ENCODE results near the gene ST7. TPM values are rescaled to one million over a fixed set of nuclear protein-coding genes. Genes with fewer than 3 reads are reported as not detected.

Gene ST7
- total RNA-seq, 1 experiment from 2014 or later = 19.6 TPM

DNA sequence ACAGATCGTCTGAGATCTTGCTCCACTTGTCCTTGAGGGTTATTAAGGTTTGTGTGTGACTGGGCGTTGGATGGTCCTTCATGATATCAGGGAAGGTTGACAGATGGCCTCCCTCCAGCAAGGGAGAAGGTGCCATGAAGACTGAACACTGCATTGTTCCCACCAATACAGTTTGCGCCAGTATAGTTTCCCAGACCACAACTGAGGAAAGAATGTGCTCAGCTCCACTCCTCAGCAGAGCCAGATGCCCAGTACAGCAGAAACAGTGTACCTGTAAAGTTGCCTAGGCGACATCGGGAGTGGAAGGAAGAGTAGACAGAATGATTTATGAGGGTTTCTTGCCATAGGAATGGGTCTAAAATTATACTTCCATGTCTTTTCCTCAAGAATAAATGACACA, 137.5 kb downstream of the ST7 start:
- H3K27me3 ChIP-seq (ENCODE audit: control insufficient read depth, insufficient read depth, low read length) = no peaks in the 10 kb centered on the region
- no peaks in the 10 kb centered on the region for H3K4me1 ChIP-seq (ENCODE audit: control insufficient read depth, insufficient read depth, low read length)
- no peaks in the 10 kb centered on the region for H3K36me3 ChIP-seq (ENCODE audit: control insufficient read depth, insufficient read depth, low read length)
- no peak overlapping the region for H3K4me3 ChIP-seq (ENCODE audit: low read depth in 2 of 2, low read length in 2 of 2)
- no peak overlapping the region for H3K27ac ChIP-seq (ENCODE audit: low read length)
- ATAC-seq (no peak), DNase-seq (ENCODE audit: low read depth, low spot score) (no peak)
- POLR2A ChIA-PET = no interaction called here
- BruUV-seq (replicated peaks) = no TSS peak
- TF ChIP-seq, protein P1, sequence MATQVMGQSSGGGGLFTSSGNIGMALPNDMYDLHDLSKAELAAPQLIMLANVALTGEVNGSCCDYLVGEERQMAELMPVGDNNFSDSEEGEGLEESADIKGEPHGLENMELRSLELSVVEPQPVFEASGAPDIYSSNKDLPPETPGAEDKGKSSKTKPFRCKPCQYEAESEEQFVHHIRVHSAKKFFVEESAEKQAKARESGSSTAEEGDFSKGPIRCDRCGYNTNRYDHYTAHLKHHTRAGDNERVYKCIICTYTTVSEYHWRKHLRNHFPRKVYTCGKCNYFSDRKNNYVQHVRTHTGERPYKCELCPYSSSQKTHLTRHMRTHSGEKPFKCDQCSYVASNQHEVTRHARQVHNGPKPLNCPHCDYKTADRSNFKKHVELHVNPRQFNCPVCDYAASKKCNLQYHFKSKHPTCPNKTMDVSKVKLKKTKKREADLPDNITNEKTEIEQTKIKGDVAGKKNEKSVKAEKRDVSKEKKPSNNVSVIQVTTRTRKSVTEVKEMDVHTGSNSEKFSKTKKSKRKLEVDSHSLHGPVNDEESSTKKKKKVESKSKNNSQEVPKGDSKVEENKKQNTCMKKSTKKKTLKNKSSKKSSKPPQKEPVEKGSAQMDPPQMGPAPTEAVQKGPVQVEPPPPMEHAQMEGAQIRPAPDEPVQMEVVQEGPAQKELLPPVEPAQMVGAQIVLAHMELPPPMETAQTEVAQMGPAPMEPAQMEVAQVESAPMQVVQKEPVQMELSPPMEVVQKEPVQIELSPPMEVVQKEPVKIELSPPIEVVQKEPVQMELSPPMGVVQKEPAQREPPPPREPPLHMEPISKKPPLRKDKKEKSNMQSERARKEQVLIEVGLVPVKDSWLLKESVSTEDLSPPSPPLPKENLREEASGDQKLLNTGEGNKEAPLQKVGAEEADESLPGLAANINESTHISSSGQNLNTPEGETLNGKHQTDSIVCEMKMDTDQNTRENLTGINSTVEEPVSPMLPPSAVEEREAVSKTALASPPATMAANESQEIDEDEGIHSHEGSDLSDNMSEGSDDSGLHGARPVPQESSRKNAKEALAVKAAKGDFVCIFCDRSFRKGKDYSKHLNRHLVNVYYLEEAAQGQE (IDR thresholded peaks at IDR 0.05; ENCODE audit: insufficient read depth in 1 of 2, low read depth in 2 of 2, low read length in 1 of 2) = no peak
- TF ChIP-seq POLR2AphosphoS5 (IDR thresholded peaks at IDR 0.05; ENCODE audit: low read depth, low read length) = no peak
- TF ChIP-seq TCF7L2 (IDR thresholded peaks at IDR 0.05; ENCODE audit: low read depth, low read length) = no peak
- TF ChIP-seq SIN3A (IDR thresholded peaks at IDR 0.05; ENCODE audit: borderline replicate concordance, insufficient read depth, low read depth, low read length) = no peak
- TF ChIP-seq, protein P2, sequence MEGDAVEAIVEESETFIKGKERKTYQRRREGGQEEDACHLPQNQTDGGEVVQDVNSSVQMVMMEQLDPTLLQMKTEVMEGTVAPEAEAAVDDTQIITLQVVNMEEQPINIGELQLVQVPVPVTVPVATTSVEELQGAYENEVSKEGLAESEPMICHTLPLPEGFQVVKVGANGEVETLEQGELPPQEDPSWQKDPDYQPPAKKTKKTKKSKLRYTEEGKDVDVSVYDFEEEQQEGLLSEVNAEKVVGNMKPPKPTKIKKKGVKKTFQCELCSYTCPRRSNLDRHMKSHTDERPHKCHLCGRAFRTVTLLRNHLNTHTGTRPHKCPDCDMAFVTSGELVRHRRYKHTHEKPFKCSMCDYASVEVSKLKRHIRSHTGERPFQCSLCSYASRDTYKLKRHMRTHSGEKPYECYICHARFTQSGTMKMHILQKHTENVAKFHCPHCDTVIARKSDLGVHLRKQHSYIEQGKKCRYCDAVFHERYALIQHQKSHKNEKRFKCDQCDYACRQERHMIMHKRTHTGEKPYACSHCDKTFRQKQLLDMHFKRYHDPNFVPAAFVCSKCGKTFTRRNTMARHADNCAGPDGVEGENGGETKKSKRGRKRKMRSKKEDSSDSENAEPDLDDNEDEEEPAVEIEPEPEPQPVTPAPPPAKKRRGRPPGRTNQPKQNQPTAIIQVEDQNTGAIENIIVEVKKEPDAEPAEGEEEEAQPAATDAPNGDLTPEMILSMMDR (IDR thresholded peaks at IDR 0.05) = no peak
- CTCF ChIA-PET = no interaction called here
- H3K9me3 ChIP-seq (ENCODE audit: control insufficient read depth, insufficient read depth, low read depth, low read length) = no peaks in the 10 kb centered on the region
- intact Hi-C loops (cut with micrococcal nuclease; ENCODE audit: unreplicated experiment) (no loop called here), in situ Hi-C loops (cut with HindIII; ENCODE audit: low pct_unique_long_range_greater_than_20kb, low sequenced_read_pairs) (no loop called here)

DNA sequence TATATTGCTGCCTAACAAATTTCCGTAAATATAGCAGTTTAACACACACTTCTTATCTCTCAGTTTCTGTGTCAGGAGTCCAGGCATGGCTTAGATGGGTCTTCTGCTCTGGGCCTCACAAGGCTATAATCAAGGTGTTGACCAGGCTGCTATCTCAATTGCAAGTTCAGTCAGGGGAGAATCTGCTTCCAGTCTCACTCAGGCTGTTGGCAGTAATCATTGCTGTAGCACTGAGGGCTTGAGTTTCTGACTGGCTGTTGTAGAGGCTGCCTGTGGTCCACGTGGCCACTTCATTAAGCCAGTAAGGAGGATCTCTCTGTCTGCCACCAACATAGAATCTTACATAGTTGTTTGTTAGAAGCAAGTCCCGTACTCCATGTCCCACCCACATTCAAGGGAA, 138.4 kb downstream of the ST7 start:
- H3K27me3 ChIP-seq (ENCODE audit: control insufficient read depth, insufficient read depth, low read length) = no peaks in the 10 kb centered on the region
- TF ChIP-seq POLR2AphosphoS5 (IDR thresholded peaks at IDR 0.05; ENCODE audit: low read depth, low read length) (no peak), SIN3A (IDR thresholded peaks at IDR 0.05; ENCODE audit: borderline replicate concordance, insufficient read depth, low read depth, low read length) (no peak), TCF7L2 (IDR thresholded peaks at IDR 0.05; ENCODE audit: low read depth, low read length) (no peak)
- TF ChIP-seq, protein P2 (IDR thresholded peaks at IDR 0.05) = no peak
- TF ChIP-seq, protein P1 (IDR thresholded peaks at IDR 0.05; ENCODE audit: insufficient read depth in 1 of 2, low read depth in 2 of 2, low read length in 1 of 2) = no peak
- intact Hi-C loops (cut with micrococcal nuclease; ENCODE audit: unreplicated experiment) = no loop called here
- H3K9me3 ChIP-seq (ENCODE audit: control insufficient read depth, insufficient read depth, low read depth, low read length) = no peaks in the 10 kb centered on the region
- CTCF ChIA-PET = no interaction called here
- H3K4me3 ChIP-seq (ENCODE audit: low read depth in 2 of 2, low read length in 2 of 2) = no peak overlapping the region
- POLR2A ChIA-PET = interaction anchor here (0.6 kb wide), 1 partner anchor 144 kb away, joined by 5 read pairs; no protein-coding TSS in a partner anchor
- no peak overlapping the region for H3K27ac ChIP-seq (ENCODE audit: low read length)
- BruUV-seq (replicated peaks) = no TSS peak
- H3K36me3 ChIP-seq (ENCODE audit: control insufficient read depth, insufficient read depth, low read length) = no peaks in the 10 kb centered on the region
- in situ Hi-C loops (cut with HindIII; ENCODE audit: low pct_unique_long_range_greater_than_20kb, low sequenced_read_pairs) = no loop called here
- no peaks in the 10 kb centered on the region for H3K4me1 ChIP-seq (ENCODE audit: control insufficient read depth, insufficient read depth, low read length)
- no peak for ATAC-seq
- DNase-seq (ENCODE audit: low read depth, low spot score) = no peak

Data from Panc1 (cell line).